Osteoblast (primary cell): ENCODE data around the gene TCFL5. TPM values are rescaled to one million over a fixed set of nuclear protein-coding genes. Genes with fewer than 3 reads are reported as not detected.
A peak's percentile ranks its signal among the peaks of the same experiment; 100 is the strongest.

Experiments
- DNase-seq: peaks from one replicate; pipeline ENCODE4 v3.0.0; 2011; ENCODE audit warnings: low spot score, mixed read lengths; ENCODE audit not compliant: insufficient read length; ENCODE audit errors: missing footprints
- H2AFZ ChIP-seq: 2 replicates; pipeline ENCODE4 v1.6.0; 2011; ENCODE audit warnings: mild to moderate bottlenecking, low read length
- H3K27ac ChIP-seq: 2 replicates; pipeline ENCODE4 v1.5.1; 2011; ENCODE audit warnings: mild to moderate bottlenecking, low read depth, low read length, moderate library complexity
- H3K27me3 ChIP-seq: 2 replicates; pipeline ENCODE4 v1.6.0; 2012; ENCODE audit warnings: mild to moderate bottlenecking, control low read depth, inconsistent platforms, low read length, moderate library complexity; ENCODE audit not compliant: insufficient read depth
- H3K36me3 ChIP-seq: 2 replicates; pipeline ENCODE4 v1.5.1; 2011; ENCODE audit warnings: mild to moderate bottlenecking, low read length, control low read depth, moderate library complexity; ENCODE audit not compliant: insufficient read depth
- H3K4me1 ChIP-seq: 2 replicates; pipeline ENCODE4 v1.5.1; 2011; ENCODE audit warnings: mild to moderate bottlenecking, low read length, control low read depth, moderate library complexity; ENCODE audit not compliant: insufficient read depth
- H3K4me2 ChIP-seq: 2 replicates; pipeline ENCODE4 v1.6.0; 2011; ENCODE audit warnings: mild to moderate bottlenecking, low read length; ENCODE audit not compliant: insufficient read depth
- H3K4me3 ChIP-seq: fragments of 200-600 bp; sonication (generic); 3 replicates; pipeline ENCODE4 v1.5.1; 2012; ENCODE audit warnings: mild to moderate bottlenecking, low read length, inconsistent platforms; ENCODE audit not compliant: insufficient read depth
- H3K79me2 ChIP-seq: 2 replicates; pipeline ENCODE4 v1.6.0; 2012; ENCODE audit warnings: mild to moderate bottlenecking, low read length, control low read depth, inconsistent platforms; ENCODE audit not compliant: insufficient read depth
- H3K9me3 ChIP-seq: 2 replicates; pipeline ENCODE4 v1.5.1; 2011; ENCODE audit warnings: low read depth, low read length, control low read depth
- H4K20me1 ChIP-seq: 2 replicates; pipeline ENCODE4 v1.6.0; 2012; ENCODE audit warnings: mild to moderate bottlenecking, low read length, control low read depth; ENCODE audit not compliant: insufficient read depth
- CTCF ChIP-seq: IDR thresholded peaks from 2 replicates; pipeline ENCODE4 v1.5.1; 2011; ENCODE audit warnings: mild to moderate bottlenecking, low read depth, low read length, moderate library complexity; ENCODE audit errors: extremely low read depth
- small RNA-seq: library from RNA; depleted of rRNA; stranded (forward); fragments of <200 nt; gene quantifications from one replicate; pipeline ENCODE3, GENCODE V24; 2012
- total RNA-seq: library from RNA; depleted of rRNA; stranded (reverse); fragments of >200 nt; gene quantifications from 2 replicates; pipeline ENCODE4 v1.2.3, GENCODE V29; 2012

Gene TCFL5
- total RNA-seq, 1 donor = 13.0 TPM

DNA sequence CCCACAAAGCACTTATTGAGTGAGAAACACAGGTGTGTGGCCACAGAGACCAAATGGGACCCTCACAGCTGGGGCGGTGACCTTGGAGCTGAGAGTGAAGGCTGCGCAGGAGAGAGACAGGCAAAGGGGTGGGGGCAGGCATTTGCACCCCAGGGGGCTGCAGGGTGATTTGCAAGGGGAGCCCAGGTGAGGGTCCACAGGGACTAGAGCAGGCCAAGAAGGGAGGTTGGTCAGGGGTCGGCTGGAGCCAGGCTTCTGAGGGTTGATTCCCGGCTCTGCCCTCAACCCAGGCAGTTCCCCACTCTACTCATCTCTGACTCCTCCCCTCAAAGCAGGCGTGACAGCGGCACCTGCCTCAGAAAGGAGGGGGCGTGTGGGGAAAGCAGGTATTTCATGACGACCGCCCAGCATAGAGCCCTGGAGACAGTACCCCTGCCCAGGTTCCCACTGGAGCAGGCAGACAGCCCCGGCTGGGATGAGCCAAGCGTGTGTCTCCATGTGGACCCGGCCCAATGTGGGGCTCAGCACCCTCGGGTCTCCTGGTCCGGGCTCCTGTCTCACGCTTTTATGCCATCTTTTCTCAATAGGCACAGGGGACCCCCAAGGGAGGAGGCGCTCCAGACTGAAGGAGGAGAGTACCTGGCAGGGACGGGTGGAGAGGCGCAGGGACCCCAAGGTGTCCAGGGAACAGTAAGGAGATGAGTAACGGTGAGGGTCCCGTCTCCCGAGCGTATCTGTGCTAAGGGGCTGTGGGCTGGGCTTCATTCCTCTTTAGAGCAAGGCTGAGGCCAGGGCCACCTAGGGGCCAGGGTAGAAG, 68.5 kb downstream of the TCFL5 start:
- DNase-seq = no peak
- Histone ChIP-seq H3K4me3 (no peak overlapping the region), H4K20me1 (peaks cover 8% of the 10 kb centered on the region), H3K4me1 (peaks cover 11% of the 10 kb centered on the region), H3K79me2 (peaks cover 8% of the 10 kb centered on the region), H3K9me3 (no peaks in the 10 kb centered on the region), H3K27me3 (peaks cover 11% of the 10 kb centered on the region), H2AFZ (no peak overlapping the region), H3K27ac (no peak overlapping the region), H3K36me3 (peaks cover 3% of the 10 kb centered on the region), H3K4me2 (no peak overlapping the region)
- TF ChIP-seq CTCF = no peak

DNA sequence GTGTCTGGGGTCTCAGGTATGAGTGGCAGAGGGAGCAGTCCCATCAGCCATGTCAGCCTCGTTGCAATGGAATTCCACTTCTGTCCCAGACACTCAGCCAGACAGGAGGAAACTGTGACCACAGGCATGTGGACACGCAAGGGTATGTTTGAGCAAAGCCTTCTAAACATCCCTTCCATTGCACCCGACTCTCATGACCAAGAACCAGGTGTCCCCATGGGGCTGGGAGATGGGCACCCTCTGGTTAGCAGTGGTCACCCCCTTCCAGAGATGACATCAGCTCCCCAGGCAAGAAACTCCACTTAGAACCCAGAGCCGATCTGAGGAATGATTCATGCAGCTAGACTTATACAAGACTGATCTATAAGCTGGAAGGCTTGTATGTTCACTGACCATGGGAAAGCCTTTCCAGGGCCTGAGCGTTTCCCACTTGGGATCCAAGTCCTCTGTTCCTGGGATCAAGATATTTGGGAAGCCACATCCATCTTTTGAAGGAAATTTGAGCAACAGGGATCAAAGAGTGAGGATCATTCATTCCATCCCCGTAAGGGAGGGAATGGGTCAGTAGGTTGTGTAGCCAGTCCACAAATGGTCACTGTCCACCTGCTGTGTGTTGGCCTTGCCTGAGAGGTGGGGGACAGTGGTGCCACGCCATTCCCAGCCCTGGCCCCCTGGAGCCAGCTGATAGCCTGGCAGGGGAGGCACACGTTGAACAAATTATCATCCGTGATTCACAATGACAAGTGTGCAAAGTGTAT, 69.3 kb downstream of the TCFL5 start:
- H2AFZ ChIP-seq = no peak overlapping the region
- no peak overlapping the region for H3K4me3 ChIP-seq
- no peak for DNase-seq
- TF ChIP-seq CTCF = no peak
- no peak overlapping the region for H3K4me2 ChIP-seq
- H3K9me3 ChIP-seq = no peaks in the 10 kb centered on the region
- no peaks in the 10 kb centered on the region for H3K36me3 ChIP-seq
- H4K20me1 ChIP-seq = peaks cover 4% of the 10 kb centered on the region
- H3K79me2 ChIP-seq = peaks cover 5% of the 10 kb centered on the region
- no peak overlapping the region for H3K27ac ChIP-seq
- peaks cover 15% of the 10 kb centered on the region for H3K27me3 ChIP-seq
- H3K4me1 ChIP-seq = peaks cover 10% of the 10 kb centered on the region

DNA sequence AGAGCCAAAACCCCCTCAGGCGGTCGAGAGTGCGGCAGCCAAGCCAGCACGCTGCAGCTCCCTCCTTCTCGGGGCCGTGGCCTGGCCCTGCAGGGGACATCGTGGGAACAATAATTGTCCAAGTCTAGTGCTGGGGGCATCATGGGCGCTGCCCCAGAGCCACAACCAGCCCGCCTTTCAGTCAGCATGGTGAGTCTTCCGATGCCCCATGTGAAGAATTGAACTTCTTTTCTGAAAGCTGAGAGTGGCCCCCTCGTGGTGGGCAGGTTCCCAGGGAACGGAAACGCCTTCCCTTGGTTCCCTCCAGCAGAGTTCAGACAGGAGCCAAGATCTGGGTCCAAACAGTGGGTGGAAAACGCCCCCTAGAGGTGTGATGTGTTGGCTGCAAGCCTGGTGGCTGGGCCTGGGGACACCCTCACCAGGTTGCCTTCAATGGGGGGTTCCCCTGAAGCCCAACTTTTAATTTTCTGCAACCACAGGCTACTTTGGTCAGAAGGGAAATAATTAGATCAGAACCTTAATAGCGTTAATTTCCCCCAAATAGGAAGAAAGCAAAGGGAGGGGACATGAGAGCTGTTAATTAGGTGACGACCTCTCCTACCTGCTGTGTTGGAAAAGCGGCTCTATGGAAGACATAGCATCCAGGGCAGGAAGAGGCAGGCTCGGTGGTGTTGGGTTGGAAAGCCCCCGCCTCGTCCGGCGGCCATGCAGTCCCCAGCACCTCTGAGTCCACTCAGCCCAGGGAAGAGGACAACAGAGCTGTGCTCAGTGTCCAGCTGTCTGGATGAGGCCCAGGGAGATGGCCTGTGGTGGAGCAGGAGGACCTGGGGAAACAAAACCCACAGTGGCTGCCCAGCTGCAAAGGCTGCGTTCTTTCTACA, 70.1 kb downstream of the TCFL5 start:
- H3K27ac ChIP-seq = no peak overlapping the region

More for the DNA sequence above, 70.1 kb downstream of the TCFL5 start:
- H3K4me2 ChIP-seq = no peak overlapping the region
- peak; percentile 98 for DNase-seq
- H3K4me3 ChIP-seq = no peak overlapping the region
- no peaks in the 10 kb centered on the region for H3K36me3 ChIP-seq
- H3K27me3 ChIP-seq = peaks cover 15% of the 10 kb centered on the region
- H3K9me3 ChIP-seq = no peaks in the 10 kb centered on the region
- H3K79me2 ChIP-seq = no peaks in the 10 kb centered on the region
- TF ChIP-seq CTCF = peak; percentile 97
- no peak overlapping the region for H2AFZ ChIP-seq
- H3K4me1 ChIP-seq = peaks cover 4% of the 10 kb centered on the region
- no peaks in the 10 kb centered on the region for H4K20me1 ChIP-seq

Small RNA genes within 50 kb of the gene (small RNA-seq; reads per million reads assigned to genes)
- not detected for gene DPH3P1

Other genes with a start within 250 kb of the TCFL5 start
- under 0.01 TPM in 1 of 2 replicates, not detected in the other for gene SLCO4A1, start 219.3 kb downstream of the TCFL5 start, total RNA-seq
- gene NTSR1, start 153.0 kb downstream of the TCFL5 start, total RNA-seq = not detected in 2 replicates
- gene MRGBP, start 65.3 kb downstream of the TCFL5 start, total RNA-seq = 14.1 and 15.2 TPM in 2 replicates
- gene OGFR, start 57.0 kb downstream of the TCFL5 start, total RNA-seq = 32.4 and 39.1 TPM in 2 replicates
- gene COL9A3, start 44.8 kb downstream of the TCFL5 start, total RNA-seq = not detected in 2 replicates
- 44.8 and 46.3 TPM in 2 replicates for gene DIDO1, start 64.7 kb upstream of the TCFL5 start, total RNA-seq
- gene GID8, start 76.3 kb upstream of the TCFL5 start, total RNA-seq = 34.4 and 37.1 TPM in 2 replicates
- gene SLC17A9, start 90.9 kb upstream of the TCFL5 start, total RNA-seq = 5.6 and 6.5 TPM in 2 replicates
- not detected in 2 replicates for gene BHLHE23, start 145.1 kb upstream of the TCFL5 start, total RNA-seq